Loucy (cell line): Measurements from ENCODE around the gene CENPF.
A peak's percentile ranks its signal among the peaks of the same experiment; 100 is the strongest.

Experiments used
- EZH2phosphoT487 ChIP-seq: fragments of 200-600 bp; IDR thresholded peaks from 2 replicates; pipeline ENCODE4 v1.6.1; 2018; ENCODE audit warnings: antibody characterized with exemption, mild to moderate bottlenecking, moderate library complexity, borderline replicate concordance
- TF ChIP-seq, protein P1 (sequence below): fragments of 200-600 bp; sonication (generic); conservative IDR thresholded peaks from 2 replicates; pipeline ENCODE4 v1.5.1; 2014; ENCODE audit warnings: mild to moderate bottlenecking, antibody characterized with exemption, low read length

DNA sequence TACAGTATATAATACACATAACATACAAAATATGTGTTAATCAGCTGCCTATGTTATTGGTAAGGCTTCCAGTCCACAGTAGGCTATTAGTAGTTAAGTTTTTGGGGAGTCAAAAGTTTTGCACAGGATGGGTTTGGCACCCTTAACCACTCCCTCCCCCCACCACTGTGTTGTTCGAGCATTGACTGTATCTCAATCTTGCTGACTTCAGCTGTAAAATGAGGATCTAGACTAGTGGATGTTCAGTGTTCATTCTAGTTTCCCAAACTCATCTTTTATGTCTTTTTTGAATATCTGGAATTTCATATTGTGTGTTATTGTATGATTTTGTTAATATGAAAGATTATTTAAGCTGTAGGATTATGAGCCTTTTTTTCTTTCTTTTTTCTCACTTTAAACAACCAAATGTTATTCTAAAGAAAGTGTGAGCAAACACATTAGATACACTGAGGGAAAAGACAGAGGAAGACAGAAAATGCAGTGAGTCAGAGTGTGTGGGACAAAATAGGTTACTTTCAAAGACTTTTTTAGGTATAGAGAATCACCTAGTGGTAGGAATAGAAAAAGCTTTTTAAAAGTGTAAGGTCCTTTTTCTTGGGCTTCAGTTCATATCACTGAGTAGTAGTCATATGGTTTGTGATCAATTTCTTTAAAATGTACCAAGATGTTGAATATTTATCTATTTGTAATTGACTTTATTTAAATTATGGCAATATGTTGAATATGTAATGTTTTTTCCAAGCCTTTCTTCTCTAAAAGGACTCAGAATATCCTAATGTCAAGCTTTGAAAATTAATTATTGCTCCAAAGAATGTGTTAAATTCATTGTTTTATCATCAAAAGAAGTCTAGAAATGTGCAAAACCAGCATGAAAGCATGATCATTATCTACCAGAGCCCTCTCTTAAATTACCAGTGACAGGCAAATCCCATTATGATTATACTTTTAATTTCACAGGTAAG, 17.9 kb upstream of the CENPF start:
- TF ChIP-seq, protein P1, sequence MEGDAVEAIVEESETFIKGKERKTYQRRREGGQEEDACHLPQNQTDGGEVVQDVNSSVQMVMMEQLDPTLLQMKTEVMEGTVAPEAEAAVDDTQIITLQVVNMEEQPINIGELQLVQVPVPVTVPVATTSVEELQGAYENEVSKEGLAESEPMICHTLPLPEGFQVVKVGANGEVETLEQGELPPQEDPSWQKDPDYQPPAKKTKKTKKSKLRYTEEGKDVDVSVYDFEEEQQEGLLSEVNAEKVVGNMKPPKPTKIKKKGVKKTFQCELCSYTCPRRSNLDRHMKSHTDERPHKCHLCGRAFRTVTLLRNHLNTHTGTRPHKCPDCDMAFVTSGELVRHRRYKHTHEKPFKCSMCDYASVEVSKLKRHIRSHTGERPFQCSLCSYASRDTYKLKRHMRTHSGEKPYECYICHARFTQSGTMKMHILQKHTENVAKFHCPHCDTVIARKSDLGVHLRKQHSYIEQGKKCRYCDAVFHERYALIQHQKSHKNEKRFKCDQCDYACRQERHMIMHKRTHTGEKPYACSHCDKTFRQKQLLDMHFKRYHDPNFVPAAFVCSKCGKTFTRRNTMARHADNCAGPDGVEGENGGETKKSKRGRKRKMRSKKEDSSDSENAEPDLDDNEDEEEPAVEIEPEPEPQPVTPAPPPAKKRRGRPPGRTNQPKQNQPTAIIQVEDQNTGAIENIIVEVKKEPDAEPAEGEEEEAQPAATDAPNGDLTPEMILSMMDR, result peak; percentile 95
- no peak for TF ChIP-seq EZH2phosphoT487
